ENCODE data around the gene EEFSEC.

EEFSEC gene, protein sequence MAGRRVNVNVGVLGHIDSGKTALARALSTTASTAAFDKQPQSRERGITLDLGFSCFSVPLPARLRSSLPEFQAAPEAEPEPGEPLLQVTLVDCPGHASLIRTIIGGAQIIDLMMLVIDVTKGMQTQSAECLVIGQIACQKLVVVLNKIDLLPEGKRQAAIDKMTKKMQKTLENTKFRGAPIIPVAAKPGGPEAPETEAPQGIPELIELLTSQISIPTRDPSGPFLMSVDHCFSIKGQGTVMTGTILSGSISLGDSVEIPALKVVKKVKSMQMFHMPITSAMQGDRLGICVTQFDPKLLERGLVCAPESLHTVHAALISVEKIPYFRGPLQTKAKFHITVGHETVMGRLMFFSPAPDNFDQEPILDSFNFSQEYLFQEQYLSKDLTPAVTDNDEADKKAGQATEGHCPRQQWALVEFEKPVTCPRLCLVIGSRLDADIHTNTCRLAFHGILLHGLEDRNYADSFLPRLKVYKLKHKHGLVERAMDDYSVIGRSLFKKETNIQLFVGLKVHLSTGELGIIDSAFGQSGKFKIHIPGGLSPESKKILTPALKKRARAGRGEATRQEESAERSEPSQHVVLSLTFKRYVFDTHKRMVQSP

DNA sequence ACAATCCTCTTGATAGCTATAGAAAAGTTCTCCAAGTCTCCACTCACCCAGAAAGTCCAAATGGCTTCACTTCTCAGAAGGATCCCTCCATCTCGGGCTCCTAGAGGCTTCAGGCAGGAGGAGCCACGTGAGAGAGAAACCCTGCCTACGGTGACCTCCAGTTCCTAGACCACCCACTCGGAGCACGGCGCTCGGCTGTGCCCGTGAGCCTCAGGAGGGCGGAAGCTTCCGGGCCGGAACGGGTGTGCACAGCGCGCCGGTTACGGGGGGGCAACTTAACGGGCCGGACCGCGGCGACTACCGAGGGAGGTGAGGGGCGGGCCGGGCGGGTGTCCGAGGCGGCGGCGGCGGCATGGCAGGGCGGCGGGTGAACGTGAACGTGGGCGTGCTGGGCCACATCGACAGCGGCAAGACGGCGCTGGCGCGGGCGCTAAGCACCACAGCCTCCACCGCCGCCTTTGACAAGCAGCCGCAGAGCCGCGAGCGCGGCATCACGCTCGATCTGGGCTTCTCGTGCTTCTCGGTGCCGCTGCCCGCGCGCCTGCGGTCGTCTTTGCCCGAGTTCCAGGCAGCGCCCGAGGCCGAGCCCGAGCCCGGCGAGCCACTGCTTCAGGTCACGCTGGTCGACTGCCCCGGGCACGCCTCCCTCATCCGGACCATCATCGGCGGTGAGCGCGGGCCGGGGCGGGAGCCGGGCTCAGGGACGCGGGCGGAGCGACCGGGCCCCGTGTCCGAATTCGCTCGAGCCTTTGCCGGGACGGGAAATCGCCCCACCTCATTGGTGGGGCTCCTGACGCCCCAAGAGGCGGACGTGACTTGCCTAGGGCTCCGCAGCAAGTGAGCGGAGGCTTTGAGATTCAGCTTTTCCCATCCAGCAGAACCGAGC, at the start of gene EEFSEC:
TSS of gene EEFSEC (plus strand) at position 326 of the 886 bp plus-strand sequence. CDS start at position 353, 27 bp downstream.
- DNase-seq (ENCODE audit: low read depth in 3 of 3): peak; percentile 78 to 83 (median 82)

DNA sequence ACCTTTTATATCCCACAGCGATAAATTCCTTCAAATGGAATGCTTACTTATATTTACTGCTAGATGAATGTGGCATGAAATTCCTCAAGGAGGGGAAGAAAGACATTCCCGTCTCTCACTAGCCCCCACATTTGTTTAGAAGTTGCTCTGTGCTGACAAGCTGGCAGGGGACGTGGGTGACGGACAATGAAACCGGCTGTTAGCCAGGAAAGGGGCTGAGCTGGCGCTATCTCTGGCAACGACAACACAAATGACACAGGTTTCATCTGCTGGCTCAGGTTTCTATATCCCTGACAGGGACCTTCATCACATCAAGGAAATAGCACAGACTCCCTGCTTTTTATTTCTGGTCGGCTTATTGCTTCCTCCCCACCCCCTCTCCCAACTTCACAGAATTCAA, 45.4 kb upstream of the EEFSEC start:
- DNase-seq (ENCODE audit: low read depth in 3 of 3): no peak

DNA sequence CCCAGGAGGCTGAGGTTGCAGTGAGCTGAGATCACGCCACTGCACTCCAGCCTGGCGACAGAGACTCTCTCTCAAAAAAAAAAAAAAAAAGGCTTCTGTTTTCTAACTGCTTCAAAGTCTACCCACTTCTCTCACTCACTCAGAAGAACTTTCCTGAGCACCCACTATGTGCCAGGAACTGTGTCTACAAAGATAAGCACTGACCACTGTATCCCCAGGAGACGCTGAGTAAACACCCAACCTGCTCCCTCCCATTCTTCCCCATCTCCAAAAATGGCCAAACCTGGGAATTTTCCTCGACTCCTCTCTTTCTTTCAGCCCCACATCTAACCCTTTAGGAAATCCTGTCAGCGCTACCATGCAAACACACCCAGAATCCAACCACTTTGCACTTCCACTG, 42.1 kb upstream of the EEFSEC start:
- no peak for DNase-seq (ENCODE audit: low read depth in 3 of 3)

DNA sequence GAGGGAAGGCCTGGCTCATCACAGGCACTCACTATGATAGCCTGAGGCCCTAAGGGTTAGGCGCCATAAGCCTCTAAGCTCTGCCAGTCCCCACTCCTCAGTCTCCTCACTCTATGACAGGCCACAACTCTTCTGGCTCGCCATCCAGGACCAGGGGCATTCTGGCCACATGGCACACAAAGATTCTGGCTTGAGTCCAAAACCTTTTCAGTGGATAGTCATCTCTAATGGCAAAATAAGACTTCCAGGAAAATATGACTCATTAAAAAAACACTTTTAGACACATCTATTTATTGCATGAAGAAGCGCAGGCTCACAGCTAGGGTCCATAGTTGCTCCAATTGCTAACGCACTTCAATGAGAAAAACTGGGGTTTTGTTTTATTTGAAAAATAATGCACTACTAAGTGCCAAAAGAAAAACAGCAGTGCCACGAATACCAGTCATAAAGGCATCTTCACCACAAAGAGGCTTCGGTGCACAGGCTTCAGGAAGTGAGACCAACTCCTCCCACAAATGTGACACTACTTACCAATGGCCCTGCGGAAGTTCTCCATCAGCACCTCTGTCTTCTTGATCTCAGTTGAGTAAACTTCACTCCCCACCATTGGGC, 40.8 kb upstream of the EEFSEC start:
- DNase-seq (ENCODE audit: low read depth in 3 of 3): no peak

DNA sequence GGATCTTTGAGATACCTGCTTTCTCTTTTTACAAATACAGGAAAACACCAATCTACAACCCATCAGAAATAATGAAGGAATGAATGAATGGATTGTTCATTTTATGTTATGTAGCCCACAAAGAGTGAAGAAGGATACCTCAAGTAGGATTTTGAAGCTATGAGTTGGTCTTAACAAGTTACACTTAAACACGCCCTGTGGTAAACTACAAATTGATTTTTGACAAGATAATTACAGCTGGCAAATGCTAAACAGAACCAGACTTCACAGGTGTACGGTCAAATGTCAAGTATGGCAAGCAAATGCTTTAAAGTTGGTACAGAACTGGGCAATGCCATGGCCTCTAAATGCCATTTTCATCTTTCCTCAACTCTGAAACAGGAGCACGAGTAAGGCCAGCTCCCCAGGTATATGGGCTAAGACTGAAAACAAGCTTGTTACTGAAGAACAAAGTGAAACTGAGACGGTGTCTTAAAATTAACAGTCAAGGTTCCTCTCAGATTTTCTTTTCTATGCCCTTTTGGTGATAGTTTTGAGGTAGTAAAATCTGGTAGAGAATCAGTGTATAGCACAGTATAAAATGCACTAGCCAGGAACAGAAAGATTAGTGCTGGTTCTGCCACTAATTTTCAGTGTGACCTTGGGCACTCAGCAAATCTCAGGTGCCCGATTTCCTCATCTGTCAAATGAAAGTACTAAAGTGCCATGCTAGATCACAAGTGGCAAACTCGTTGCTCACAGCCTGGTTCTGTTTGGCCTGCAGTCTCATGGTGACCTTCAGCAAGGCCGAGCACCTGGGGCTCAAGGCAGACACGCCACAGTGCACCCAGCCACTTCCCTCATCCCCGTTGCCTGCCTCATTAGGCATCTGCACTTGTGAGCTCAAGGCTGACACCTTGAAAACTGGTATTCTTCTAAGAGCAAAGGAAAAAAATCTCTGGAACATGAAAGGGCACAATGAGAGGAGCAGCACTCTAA, 39.2 kb upstream of the EEFSEC start:
- no peak for DNase-seq (ENCODE audit: low read depth in 3 of 3)

DNA sequence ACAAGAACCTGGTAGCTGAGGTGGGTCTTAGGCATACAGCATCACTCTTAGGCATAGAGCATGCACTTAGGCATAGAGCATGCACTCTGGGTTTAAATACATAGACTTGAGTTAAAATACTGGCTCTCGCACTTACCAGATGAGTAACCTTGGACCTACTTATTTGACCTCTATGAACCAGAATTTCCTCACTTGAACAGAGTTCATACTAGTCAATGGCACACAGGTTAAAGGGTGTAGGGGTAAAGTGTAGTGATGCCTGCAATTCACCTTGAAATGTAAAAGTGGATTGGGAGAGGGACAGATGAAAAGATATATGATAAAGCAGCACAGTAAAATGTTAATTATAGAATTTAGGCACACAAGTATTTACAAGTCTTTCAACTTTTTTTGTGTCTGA, 31.3 kb upstream of the EEFSEC start:
- DNase-seq (ENCODE audit: low read depth in 3 of 3): no peak

DNA sequence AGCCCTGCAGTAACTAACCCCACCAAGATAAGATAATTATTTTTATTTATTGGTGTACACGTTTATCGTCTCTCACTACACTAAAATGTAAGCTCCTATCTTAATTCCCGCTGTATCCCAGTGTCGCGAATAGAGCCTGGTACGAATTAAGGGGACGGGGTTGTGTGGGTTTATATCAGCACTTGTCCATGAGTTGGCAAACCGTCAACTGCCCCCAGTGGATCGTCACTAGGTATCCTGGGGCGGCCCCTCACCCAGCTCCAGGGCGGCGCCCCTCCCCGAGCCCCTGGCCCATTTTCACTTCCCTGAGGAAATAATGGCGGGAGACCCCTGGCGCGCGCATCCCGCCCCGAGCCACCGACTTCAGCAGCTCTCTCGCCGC, 30.1 kb upstream of the EEFSEC start:
- no peak for DNase-seq (ENCODE audit: low read depth in 3 of 3)

DNA sequence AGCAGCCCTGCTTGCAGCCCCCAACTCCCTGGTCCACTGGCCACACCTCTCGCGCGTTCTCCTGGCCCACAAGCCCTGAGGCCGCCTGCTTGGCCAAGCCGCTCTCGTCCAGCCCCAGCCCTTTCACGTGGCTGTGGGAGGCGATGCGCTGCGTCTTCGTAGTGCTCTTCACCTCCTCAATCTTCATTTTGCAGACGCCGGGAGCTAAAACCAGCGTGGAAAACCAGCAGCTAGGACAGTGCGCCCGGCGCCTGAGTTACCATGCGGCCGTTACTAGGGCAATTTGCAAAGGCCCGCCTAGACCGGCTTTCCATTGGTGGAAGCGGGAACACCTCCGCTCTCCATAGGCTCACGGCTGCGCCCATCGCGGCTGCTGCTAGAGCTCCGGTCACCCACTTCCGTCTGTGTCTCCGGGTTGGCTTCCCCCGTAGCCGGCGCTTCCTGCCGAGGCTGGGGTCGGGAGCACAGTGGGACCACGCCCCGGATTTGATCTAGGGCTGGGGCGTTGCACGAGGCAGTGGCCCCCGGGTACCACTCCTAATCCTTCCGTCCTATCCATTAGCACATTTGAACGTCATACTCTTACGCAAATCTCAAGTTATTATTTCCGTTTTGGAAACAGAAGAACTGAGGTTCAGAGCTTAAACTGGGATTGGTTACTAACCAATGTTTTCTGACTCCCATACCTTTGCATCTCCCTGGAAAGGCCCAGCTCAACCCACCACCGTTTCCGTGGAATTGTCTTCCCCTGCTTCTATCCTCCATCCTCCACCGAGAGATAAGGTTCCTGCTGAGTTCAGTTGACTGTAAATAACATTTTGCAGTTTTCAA, 29.5 kb upstream of the EEFSEC start, which contains the start of gene RUVBL1:
TSS of gene RUVBL1 (minus strand) at position 275 of the 831 bp plus-strand sequence. CDS start at position 187, 88 bp downstream.
- peak; percentile 91 to 98 (median 94) for DNase-seq (ENCODE audit: low read depth in 3 of 3)

DNA sequence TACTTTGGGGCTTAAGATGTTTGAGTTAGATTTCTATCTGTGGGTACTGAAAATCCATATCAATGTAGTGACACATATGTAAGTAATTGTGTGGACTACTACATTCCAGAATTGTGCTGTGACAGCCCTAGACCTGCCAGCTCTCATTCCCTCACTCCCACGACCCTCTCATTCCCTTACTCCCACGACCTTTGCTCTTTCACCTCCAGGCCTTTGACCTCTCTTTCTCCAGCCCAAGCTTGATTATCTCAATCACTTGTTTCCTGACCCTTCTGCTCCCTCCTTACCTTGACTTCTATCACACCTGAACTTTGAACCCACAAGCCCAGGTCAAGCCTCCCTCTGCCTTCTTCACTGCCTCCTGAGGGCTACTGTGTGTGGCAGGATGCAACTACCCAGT, 26.0 kb upstream of the EEFSEC start:
- no peak for DNase-seq (ENCODE audit: low read depth in 3 of 3)

DNA sequence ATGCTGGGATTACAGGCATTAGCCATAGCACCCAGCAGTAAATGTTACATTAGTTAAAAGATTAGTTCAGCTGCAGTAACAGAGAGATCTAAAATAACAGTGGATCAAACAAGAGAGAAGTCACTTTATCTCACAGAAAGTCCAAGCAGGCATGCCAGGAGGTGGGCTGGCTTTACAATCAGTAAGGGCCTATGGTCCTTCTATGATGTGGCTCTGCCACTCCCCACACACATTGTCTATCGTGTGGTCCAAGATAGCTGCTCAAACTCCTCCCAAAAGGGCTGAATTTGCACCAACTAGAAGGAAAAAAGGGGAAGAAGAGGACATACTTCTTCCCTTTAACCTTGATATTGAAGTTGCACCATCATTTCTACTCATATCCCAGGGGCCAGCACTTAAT, 25.0 kb upstream of the EEFSEC start:
- no peak for DNase-seq (ENCODE audit: low read depth in 3 of 3)

DNA sequence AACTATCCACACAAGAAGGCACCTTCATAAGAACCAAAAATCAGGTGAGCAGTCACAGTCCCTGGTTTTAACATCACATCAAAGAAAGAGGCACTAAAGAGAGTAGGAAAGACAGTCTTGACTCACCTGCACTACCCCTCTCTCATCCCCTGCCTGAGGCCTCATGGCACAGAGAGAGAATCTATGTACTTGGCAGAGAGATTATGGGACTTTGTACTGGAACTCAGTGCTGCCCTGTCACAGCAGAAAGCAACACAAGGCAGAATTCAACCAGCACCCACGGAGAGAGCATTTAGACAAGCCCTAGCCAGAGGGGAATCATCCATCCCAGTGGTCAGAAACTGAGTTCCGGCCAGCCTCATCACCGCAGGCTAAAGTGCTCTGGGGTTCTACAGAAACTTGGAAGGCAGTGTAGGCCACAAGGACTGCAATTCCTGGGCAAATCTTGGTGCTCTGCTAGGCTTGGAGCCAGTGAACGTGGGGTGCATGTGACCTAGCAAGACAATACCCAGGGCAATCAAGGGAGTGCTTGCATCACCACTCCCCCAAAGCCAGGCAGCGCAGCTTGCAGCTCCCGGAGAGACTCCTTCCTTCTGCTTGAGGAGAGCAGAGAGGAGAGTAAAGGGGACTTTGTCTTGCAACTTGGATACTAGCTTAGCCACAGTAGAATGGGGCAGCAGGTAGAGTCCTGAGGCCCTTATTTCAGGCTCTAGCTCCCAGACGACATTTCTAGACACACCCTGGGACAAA, 21.2 kb upstream of the EEFSEC start:
- DNase-seq (ENCODE audit: low read depth in 3 of 3): no peak

DNA sequence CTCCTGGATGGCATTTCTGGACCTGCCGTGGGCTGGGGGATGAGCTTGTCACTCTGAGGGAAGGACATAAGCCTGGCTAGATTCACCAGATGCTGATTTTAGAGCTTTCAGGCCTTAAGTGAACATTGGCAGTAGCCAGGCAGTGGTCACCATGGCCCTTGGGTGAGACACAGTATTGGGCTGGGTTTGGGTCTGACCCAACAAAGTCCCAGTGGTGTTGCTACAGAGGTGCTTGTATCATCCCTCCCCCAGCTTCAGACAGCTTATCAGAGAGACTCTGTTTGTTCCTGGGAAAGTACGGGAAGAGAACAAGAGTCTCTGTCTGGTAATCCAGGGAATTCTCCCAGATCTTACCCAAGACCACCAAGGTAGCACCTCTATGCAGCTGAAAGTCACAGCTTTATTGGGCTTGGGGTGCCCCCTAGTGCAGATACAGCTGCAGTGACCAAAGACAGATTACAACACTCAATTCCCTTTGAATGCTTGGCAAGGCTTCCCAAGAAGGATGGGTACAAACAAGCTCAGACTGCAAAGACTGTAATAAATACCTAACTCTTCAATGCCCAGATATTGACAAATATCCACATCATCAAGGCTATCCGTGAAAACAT, 19.9 kb upstream of the EEFSEC start:
- peak in 1 of 3 donors; percentile 20 for DNase-seq (ENCODE audit: low read depth in 3 of 3)

DNA sequence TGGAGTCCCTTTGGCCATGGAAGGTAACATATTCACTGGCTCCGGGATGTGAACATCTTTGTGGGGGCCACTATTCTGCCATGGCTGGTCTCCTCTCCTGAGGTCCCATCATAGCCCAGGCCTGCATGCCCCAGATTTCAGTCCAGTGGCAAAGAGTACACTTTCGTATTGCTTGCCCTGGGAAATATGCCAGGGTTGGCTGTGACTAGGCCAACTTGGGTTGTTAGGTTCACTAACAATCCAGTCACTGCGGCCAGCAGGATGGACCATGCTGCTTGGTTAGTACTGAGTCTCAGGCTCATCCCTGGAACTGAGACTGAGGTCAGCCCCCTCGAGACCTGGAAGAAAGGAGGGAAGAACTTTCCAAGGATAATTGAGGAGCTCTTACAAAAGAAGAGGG, 9.8 kb upstream of the EEFSEC start:
- no peak for DNase-seq (ENCODE audit: low read depth in 3 of 3)

DNA sequence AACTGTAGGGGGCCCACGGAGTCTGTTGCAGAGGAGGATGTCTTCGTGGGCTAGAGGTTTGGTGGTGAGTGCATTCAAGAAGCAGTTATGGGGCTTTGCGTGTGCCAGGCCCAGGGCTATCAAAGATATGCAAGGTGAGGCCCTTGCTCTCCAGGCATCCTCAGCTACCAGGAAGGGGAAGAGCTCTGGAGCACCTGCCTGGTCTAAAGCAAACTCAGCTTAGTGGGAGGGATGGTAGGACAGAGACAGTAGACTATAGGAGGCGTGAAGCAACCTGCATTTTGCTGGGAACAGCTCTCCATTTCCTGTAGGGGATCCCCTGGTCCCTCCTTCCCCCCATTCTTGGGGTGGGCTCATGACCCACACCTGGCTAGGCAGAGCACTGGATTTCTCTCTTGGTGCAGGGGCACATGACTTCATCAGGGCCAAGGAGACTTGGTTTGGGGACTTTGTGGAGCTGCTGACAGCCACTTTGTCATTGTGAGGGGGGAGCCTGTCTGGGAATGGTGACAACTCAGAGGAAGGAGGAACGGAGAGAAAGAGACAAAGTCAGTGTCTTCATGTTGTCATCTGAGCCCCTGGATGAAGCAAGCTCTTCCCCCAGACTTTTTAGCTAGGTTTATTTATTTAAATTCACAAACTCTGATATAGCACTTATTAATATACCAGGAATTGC, 8.6 kb upstream of the EEFSEC start:
- DNase-seq (ENCODE audit: low read depth in 3 of 3): no peak

DNA sequence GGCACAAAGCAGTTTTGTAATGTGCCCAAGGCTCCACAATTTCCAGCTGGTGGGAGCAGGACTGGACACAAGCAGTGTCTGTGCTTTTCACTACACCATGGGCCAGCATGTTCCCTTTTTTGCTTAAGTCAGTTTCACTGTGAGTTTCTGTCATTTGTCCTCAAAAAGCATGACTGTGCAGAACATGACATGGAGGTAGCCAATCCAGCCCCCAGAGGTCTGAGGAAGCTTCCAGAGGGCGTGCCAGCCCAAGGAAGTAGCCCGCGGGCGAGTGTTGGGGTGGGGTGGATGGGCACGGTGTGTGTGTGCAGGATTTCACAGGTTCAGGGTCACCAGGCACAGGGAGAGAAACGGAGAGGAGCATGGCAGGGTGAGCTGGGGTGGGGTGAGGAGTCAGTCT, 8.0 kb upstream of the EEFSEC start:
- DNase-seq (ENCODE audit: low read depth in 3 of 3): no peak

DNA sequence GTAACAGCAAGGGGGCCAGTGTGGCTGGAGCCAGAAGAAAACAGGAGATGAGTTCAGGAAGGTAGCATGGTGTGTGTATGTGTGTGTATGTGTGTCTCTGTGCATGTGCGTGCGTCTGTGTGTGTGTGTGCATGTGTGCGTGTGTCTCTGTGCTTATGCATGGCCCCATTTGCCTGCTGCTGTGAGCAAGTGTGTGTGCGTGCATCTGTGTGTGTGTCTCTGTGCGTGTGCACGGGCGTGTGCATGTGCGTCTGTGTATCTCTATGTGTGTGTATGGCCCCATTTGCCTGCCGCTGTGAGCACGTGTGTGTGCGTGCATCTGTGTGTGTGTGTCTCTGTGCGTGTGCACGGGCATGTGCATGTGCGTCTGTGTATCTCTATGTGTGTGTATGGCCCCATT, 7.1 kb upstream of the EEFSEC start:
- DNase-seq (ENCODE audit: low read depth in 3 of 3): no peak

DNA sequence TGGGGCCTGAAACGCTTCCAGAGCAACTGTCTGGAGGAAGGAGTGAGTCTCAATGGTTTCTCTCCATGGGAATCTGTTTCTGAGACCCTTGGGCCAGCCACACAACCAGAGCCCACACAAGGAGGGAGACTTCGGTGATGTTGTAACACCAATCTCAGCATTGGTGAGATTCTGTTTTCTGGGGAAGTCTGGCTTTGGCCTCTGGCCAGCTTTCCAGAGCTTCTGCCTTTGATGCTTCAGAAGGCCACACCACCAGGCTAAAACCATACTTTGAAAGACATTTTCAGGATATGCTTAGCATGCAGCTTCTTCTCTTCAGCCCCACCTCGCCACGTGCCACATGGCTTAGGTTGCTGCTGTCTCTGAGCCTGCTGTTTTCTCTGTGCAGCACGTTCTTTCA, 3.6 kb upstream of the EEFSEC start:
- DNase-seq (ENCODE audit: low read depth in 3 of 3): no peak

DNA sequence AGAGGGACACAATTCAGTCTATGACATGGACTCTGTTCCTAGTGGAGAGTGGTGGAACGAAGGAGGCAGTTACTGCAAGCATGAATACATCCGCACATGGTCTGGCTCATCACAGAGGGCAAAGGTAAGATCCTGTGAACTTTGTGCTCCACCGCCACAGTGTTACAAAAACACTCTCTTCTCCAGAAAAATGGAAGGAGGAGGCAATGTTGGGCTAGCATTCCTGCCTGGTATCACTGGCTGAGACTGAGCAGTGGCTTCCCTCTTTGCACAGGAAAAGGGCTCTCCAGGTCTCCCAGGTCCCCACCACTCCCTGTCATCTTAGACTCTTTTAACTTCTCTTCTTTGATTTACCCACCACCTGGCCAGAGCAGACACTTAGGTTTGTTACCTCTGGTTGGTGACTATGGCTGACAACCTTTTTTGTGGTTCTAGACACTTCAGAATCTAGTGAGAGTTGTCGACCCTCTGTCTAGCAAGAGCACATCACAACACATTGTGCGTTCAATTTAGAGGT, 1.5 kb upstream of the EEFSEC start:
- no peak for DNase-seq (ENCODE audit: low read depth in 3 of 3)

All from stimulated activated CD4-positive, alpha-beta T cell treated with anti-CD3 and anti-CD28 coated beads, TNF-alpha, amount 100 ng/mL, for 48 hours (primary cell).